ENCODE results near the gene SYNPR. TPM values are rescaled to one million over a fixed set of nuclear protein-coding genes. Genes with fewer than 3 reads are reported as not detected.

Gene SYNPR
- total and polyA plus RNA-seq, 9 donors: not detected

GRCh38 chr3:63571682-63572081 is 293.6 kb downstream of the SYNPR start:
- no peaks in the 10 kb centered on the region for H3K27me3 ChIP-seq
- H3K36me3 ChIP-seq: no peaks in the 10 kb centered on the region
- no peak for DNase-seq
- WGBS, 3 donors: 77 to 78% (median 78%) methylated on average over 3 of the region's 3 CpGs
- H3K9me3 ChIP-seq: no peaks in the 10 kb centered on the region
- TF ChIP-seq POLR2A (IDR thresholded peaks at IDR 0.05) (no peak), CTCF (IDR thresholded peaks at IDR 0.05) (no peak), EP300 (IDR thresholded peaks at IDR 0.05) (no peak)
- intact Hi-C loops (cut with DNase I): no loop called here
- H3K4me3 ChIP-seq: no peak overlapping the region
- H3K27ac ChIP-seq: no peak overlapping the region
- H3K4me1 ChIP-seq (ENCODE audit: insufficient read depth): no peaks in the 10 kb centered on the region

DNA sequence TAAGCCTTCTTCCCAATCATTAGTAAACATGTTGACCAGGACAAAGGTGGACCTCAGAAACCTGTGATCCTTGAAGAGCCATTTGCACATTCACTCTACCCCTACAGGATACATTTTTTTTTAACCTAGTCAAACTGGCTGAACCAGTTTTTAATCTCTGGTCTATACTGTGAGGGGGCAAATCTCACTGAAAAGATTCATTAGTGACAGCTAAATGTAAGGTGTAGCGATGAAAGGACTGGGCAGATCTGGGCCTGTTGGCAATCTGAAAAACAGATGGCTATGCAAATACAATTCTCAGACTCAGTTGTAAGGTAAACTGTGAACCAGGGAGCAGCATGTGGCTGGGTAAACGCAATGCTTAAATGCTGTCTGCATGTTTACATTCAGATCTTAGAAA is 298.7 kb downstream of the SYNPR start:
- WGBS, 3 donors: 78 to 91% (median 88%) methylated on average over 2 of the region's 2 CpGs
- Histone ChIP-seq H3K27me3 (no peaks in the 10 kb centered on the region), H3K27ac (no peak overlapping the region), H3K4me1 (ENCODE audit: insufficient read depth) (no peaks in the 10 kb centered on the region), H3K9me3 (no peaks in the 10 kb centered on the region), H3K4me3 (no peak overlapping the region), H3K36me3 (no peaks in the 10 kb centered on the region)
- intact Hi-C loops (cut with DNase I): no loop called here
- DNase-seq: no peak
- no peak for TF ChIP-seq POLR2A (IDR thresholded peaks at IDR 0.05)
- TF ChIP-seq EP300 (IDR thresholded peaks at IDR 0.05): no peak
- no peak for TF ChIP-seq CTCF (IDR thresholded peaks at IDR 0.05)

- WGBS, 3 donors: 75 to 83% (median 78%) methylated on average over 2 of the region's 2 CpGs
- Histone ChIP-seq H3K27me3 (no peaks in the 10 kb centered on the region), H3K4me3 (no peak overlapping the region), H3K4me1 (ENCODE audit: insufficient read depth) (no peaks in the 10 kb centered on the region), H3K9me3 (no peaks in the 10 kb centered on the region), H3K36me3 (no peaks in the 10 kb centered on the region), H3K27ac (no peak overlapping the region)
- intact Hi-C loops (cut with DNase I): no loop called here
- TF ChIP-seq CTCF (IDR thresholded peaks at IDR 0.05) (no peak), POLR2A (IDR thresholded peaks at IDR 0.05) (no peak), EP300 (IDR thresholded peaks at IDR 0.05) (no peak)
- no peak for DNase-seq
Measured at GRCh38 chr3:63578858-63579257, 300.8 kb downstream of the SYNPR start.

DNA sequence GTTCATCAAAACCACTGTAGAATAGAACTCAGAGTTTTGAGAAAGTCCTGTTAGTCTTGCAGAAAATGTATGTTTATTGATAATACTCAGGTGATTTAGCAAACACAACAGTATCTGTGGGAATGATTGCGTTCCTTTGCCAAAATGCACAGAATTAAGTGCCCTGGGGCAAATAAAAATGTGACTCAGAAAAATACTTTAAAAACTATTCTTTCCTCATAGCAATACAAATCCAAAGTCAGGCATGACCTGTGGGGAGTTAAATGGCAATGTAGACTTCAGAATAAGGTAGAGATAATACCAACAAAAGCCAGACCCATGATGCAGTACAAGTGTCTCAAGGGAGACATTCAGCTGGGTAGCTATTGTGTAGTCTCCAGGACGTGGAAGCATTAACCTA is 302.0 kb downstream of the SYNPR start:
- no peak for DNase-seq
- intact Hi-C loops (cut with DNase I): no loop called here
- WGBS, 3 donors: 64 to 81% (median 79%) methylated on average over 2 of the region's 2 CpGs
- H3K4me3 ChIP-seq: no peak overlapping the region
- H3K9me3 ChIP-seq: no peaks in the 10 kb centered on the region
- no peak overlapping the region for H3K27ac ChIP-seq
- H3K27me3 ChIP-seq: no peaks in the 10 kb centered on the region
- H3K36me3 ChIP-seq: no peaks in the 10 kb centered on the region
- no peak for TF ChIP-seq POLR2A (IDR thresholded peaks at IDR 0.05)
- no peak for TF ChIP-seq CTCF (IDR thresholded peaks at IDR 0.05)
- no peak for TF ChIP-seq EP300 (IDR thresholded peaks at IDR 0.05)
- no peaks in the 10 kb centered on the region for H3K4me1 ChIP-seq (ENCODE audit: insufficient read depth)
